HG03432 (cell line): ENCODE results near the gene RNF13.
"Not testable (repeated sequence)": the region's sequence is repeated elsewhere in the genome, so short reads cannot be mapped to it uniquely, and the experiment has no call there.

Source experiments
- ATAC-seq: cut with Tn5 transposase; IDR thresholded peaks from one replicate; pipeline ENCODE4 v1.9.1; 2021; ENCODE audit warnings: mild to moderate bottlenecking, moderate library complexity; ENCODE audit not compliant: unreplicated experiment

The RNF13 gene

DNA sequence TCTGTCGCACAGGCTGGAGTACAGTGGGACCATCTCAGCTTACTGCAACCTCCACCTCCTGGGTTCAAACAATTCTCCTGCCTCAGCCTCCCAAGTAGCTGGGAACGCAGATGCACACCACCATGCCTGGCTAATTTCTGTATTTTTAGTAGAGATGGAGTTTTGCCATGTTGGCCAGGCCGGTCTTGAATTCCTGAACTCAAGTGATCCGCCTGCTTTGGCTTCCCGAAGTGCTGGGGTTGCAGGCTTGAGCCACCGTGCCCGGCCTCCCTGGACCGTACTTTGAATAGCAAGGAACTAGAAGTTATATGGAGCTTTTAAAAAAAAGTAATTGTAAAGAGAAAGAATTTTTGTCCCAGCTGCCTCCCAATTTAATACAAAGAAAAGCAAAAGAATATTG, 12.3 kb upstream of the RNF13 start:
- ATAC-seq: no peak

DNA sequence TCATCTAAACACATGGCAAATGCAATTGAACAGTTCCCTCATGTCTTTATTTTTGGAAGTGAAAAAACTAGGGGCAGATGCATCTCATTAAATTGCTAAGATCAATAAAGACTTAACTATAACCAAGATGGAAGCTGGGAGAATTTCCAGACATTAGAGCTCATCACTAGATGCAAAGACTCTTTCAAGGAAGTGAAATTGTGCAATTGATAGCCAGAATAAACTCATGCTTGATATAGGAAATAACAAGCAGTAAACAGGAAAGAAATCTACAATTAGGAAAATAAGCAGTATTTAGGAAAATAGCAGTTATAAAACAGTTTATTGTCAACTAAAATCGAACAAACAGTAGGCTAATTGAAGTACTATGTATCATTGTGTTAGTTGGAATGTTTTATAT, 11.8 kb upstream of the RNF13 start:
- no peak for ATAC-seq

DNA sequence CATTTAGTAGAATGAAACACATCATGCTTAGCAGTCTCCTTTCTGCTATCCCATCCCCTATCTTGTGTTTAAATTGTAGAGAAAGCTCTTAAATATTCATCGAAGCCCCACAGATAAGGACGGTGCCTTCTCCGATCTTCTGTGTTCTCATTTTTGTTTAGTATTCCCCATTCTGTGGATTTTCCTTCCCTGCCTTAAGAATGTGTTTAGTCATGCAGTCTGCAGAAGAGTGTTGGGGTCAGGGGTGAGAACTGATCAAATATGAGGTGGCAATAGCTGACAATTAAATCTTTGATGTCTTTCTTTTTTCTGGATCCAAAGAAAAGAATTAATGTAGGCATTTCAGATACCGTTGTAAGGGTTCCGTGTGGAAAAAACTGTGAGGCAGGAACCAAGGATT, 11.4 kb upstream of the RNF13 start:
- no peak for ATAC-seq

DNA sequence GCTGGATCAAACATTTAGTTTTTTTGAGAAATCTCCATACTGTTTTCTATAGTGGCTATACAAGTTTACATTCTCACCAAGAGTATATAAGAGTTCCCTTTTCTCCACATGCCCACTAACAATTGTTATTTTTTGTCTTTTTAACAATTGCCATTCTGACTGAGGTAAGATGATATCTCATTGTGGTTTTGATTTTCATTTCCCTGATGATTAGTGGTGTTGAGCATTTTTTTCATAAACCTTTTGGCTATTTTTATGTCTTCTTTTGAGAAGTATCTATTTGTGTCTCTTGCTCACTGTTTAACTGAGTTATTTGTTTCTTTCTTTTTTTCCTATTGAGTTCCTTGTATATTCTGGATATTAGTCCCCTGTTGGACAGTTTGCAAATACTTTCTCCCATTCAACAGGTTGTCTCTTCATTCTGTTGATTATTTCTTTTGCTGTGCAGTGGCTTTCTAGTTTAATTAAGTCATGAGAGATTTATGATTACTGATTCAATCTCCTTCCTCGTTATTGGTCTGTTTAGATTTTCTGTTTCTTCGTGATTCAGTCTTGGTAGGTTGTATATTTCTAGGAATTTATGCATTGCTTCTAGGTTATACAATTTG, 6.7 kb upstream of the RNF13 start:
- ATAC-seq: no peak

DNA sequence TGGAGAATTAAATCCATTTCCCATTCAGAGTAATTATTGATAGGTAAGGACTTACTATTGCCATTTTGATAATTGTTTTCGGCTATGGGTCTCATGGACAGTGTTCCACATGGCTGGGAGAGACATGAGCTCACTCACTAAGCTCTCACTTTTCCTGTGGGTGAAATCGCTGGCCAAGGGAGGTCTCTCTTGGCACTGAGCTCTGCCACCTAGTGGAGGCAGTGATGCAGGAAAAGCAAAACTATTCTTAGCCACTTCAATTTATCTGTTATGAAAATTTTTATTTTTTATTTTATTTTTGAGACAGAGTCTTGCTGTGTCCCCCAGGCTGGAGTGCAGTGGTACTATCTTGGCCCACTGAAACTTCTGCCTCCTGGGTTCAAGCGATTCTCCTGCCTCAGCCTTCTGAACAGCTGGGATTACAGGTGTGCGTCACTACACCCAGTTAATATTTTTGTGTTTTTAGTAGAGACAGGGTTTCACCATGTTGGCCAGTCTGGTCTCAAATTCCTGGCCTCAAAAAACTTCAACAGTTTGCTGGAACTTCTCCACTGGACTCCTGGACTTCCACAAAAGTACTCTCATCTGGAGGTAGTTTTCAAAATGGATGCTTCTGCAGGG, 4.7 kb upstream of the RNF13 start:
- ATAC-seq: no peak

DNA sequence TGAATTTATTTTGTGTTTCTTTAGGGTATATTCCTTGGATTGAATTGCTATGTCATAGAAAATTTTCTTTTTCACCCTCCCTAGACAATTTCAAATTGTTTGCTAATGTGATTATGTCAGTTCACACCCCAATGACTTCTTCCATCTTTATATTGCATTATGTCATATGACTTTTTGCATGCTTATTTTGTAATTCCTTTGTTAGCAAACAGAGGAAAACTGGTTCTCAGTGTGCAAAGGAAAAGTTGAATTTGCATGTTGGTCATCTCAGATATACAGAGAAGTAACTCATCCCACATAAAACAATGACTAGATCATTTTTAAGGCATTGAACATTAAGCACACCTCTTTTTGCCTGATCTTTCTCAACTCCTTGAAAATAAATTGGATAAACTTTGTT, 3.3 kb upstream of the RNF13 start:
- ATAC-seq: no peak

DNA sequence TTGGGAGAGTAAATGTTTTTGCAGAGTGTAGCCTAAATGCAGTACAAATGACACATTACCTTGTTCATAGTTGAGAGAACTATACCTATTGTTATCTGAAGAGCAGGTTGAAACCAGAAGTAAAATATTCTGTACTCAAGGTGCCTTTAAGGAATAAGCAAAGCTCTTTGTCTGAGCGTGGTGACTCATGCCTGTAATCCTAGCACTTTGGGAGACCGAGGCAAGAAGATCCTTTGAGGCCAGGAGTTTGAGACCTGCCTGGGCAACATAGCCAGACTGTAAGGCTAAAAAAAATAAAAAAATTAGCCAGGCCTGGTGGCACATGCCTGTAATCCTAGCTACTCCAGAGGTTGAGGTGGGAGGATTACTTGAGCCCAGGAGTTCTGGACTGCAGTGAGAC, 2.2 kb upstream of the RNF13 start:
- no peak for ATAC-seq

DNA sequence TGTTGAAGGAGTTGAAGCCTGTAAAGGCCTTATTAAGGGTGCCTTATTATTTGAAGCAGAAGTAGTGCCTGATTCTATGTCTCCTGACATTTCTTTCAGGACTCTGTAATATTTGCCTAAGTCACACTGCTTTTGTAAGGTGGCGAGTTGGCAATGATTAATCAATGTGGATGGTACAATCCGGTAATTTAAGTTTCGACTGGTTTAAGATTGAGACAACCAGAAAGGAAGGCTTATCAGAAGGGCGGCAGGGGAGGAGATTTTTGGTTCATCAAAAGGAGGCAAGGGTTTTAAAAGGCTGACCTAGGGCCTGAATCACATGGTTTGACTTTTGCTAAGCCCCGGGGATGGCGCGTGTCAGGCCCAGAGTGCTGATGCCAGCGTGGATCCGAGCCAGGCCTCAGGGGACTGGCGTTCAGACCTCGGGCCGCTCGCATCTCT, 830 bp upstream of the RNF13 start:
- no peak for ATAC-seq

DNA sequence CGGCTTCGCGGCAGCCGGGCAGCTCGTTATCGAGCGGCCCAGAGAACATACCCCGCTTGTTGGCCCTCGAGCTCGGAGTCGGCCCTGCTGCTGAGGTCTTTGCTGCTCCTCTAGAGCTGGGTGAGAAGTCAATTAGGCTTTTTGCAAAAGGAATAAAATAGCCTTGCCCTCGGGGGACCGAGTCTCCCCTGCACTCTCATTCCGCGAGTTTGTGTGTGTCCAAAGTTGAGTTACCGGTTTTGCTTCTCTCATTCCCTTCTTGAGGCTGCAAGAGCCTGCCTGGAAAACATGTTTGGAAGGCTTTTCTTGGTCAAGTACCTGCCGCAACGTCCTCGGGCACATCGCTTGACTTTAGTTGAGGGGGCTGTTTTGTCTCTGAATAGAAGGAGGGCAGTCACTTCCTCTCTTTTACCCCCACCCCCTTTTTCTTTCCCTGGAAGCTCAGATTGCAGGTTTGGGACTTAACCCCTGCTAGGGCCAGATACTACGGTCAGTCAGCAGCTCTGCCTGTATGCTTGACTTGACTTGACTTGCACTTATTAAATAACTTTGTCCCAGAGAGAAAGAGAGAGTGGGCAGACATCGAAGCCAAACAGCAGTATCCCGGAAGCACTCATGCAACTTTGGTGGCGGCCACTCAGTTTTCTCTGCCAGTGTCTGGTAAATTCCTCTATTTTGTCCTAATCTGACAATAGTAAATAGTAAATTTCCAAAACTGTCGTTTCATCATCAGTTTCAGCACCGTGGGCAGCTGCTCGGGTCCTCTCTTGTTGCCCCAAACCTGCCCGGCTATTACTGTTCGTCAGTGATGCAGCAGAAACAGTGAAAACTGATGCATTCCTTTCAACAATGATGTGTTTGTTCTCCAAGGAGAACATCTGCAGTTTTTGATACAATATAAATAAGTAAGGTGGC, 609 bp downstream of the RNF13 start:
- peak; percentile 20 for ATAC-seq

DNA sequence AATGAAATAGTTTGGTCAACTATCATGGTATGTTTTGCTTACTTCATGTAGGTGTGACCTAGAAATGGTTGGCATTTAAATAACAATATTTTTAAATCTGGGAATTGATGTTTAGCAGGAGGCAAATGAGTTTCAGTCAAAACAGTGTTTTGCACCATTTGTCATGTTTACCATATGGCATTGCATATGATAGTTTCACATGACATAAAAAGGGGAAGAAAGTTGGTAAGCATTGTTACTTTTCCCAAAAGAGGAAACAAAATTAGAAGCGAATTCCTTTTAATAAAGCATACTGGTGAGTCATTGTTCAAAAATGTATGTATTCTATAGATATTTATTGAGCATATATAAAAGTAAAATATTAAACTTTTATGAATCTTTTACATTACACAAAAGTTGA, 2.3 kb downstream of the RNF13 start:
- ATAC-seq: no peak

DNA sequence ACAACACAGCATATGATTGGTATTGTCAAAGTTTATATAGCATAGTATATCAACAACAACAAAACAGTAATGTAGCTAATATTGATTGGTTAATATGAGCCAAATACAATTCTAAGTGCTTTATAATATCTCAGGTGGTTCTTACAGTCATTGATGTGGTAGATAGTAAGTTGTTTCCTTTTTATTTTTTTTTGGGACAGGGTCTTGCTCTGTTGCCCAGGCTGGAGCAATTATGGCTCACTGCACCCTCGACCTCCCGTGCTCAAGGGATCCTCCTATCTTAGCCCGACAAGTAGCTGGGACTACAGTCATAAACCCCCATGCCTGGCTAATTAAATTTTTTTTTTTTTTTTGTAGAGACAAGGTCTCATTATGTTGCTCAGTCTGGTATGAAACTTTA, 2.7 kb downstream of the RNF13 start:
- ATAC-seq: no peak

DNA sequence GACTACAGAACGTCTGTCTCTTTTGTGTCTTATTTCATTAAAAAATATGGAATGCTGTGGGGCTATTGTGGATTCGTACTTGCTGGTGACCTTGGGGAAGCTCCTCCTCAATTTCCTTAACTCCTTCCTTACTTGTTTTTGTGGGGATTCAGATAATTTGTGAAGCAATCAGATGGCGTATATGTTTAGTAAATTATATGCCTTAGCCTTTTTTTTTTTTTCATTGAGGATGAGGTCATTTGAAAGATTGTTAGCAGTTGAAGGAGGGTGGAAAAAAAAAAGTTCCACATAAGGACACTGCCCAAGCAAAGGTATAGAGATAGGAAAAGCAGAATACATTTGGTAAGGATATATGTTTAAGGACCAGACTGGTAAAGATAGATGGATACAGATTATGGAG, 3.3 kb downstream of the RNF13 start:
- ATAC-seq: no peak

DNA sequence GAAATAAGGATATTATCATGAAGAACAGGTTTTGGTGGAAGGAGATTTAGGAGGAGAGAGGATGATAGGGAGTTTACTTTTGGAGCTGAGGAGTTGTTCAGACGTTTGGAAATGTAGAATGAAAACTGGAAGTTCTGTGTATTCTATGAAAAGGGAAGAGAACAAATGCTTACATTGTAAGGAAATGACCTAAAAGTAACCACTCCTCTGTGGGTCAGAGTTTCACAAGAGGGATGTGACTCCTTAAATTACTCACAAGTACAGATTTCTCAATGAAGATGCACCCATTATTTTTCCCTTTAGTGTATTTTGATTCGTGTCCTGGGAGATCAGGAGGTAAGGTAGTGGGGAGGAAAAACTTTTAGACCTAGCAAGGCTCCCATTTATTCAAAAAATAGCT, 4.0 kb downstream of the RNF13 start:
- ATAC-seq: no peak

DNA sequence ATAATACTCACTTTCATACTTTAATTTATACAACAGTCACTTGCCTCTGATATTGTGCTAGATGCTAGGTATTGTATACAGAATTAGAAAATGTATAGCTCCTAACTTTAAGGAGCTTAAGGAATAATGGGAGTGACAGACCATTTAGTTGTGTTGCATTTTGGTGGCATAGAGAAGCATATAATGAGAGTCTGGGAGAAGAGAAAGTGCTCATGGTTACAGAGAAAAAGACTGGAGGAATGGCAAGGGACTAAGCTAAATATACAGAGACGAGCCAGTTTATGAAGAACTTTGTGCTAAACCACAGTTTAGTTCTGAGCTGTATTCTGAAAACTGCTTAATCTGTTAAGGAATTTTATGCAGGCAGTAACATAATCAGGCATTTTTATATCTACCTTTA, 6.4 kb downstream of the RNF13 start:
- no peak for ATAC-seq

DNA sequence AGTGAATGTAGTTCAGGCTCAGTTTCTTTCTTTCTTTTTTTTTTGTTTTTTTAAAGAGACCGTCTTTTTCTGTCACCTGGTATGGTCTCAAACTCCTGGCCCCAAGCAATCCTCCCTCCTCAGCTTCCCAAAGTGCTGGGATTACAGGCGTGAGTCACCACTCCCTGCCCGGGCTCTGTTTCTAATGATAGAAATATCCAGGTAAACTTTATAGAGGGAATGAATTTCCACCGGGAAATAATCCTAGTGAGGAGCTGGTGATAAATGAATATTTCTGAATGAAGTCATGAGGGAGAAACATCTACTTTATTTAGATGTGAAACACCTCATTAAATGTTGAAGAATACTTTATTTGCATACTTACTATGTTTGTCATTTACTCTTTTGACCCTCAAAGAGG, 7.2 kb downstream of the RNF13 start:
- ATAC-seq: no peak

DNA sequence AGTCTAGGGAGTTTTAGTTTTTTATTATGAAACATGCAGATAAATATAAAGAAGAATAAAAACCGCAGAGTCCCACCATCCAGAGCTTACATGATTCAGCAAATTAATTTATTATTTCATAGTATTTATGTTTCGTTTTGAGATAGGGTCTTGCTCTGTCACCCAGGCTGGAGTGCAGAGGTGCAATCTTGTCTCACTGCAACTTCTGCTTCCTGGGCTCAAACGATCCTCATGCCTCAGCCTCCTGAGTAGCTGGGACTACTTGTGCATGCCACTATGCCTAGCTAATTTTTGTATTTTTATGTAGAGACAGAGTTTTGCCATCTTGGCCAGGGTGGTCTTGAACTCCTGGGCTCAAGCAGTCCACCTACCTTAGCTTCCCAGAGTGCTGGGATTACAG, 13.6 kb downstream of the RNF13 start:
- no peak for ATAC-seq

DNA sequence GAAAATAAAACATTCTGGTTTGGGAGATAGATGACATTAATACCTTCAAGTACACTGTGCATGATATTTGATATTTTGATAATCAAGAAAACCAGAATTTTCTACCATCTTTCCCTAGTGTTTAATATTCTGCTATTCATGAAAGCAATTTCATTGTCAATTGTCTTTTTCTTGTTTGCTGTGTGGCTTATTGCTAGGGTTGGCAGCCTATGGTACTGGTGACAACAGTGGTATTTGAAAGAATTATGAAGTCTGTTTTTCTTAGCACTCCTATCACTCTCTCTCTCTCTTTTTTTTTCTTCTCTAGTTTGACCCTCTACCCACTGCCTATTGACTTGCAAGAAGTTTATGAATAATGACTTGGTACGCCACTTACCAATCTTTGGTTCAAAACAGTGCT, 15.4 kb downstream of the RNF13 start:
- no peak for ATAC-seq

DNA sequence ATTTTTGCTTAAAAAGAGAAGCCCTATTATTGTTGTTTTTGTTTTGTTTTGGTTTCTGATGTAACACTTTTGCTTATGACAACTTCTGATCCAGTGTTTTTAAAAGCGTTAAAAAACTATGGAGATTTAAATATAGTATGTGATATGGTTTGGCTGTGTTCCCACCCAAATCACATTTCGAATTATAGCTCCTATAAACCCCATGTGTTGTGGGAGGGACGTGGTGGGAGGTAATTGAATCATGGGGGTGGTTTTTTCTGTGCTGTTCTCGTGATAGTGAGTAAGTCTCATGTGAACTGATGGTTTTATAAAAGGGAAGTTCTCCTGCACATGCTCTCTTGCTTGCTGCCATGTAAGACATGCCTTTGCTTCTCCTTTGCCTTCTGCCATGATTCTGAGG, 16.6 kb downstream of the RNF13 start:
- ATAC-seq: not testable (repeated sequence)

DNA sequence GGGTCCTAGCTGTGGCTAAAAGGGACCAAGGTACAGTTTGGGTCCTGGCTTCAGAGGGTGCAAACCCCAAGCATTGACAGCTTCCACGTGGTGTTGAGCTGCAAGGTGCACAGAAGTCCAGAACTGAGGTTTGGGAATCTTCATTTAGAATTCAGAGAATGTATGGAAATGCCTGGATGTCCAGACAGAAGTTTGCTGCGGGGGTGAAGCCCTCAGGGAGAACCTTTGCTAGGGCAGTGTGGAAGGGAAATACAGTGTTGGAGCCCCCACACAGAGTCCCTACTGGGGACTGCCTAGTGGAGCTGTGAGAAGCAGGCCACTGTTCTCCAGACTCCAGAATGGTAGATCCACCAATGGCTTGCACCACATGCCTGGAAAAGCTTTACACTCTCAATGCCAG, 17.9 kb downstream of the RNF13 start:
- no peak for ATAC-seq

DNA sequence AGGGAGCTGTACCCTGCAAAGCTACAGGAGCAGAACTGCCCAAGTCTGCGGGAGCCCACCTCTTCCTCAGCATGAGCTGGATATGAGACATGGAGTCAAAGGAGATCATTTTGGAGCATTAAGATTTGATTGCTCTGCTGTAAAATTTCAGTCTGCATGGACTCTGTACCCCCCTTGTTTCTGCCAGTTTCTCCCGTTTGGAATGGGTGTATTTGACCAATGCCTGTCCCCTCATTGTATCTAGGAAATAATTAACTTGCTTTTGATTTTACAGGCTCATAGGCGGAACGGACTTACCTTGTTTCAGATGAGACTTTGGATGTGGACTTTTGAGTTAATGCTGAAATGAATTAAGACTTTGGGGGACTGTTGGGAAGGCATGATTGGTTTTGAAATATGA, 18.3 kb downstream of the RNF13 start:
- ATAC-seq: no peak

DNA sequence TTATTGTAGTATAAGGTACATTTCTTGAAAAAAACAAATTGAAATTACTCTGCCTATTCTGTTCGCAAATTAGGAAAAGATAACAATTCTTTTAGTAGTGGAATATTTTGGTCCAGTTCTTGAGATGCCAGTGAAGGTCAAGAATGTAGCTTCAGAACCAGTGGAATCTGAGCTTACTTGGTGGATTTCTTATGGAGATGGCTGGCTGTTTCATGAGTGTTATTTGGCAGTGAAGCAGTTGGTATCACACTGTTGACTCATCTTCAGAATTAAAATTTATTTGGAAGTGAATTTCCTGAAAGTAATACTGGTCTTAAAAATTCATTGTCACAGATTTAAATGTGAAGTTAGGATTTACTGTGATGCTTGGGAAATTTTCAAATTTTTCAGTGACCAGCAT, 19.1 kb downstream of the RNF13 start:
- ATAC-seq: no peak

DNA sequence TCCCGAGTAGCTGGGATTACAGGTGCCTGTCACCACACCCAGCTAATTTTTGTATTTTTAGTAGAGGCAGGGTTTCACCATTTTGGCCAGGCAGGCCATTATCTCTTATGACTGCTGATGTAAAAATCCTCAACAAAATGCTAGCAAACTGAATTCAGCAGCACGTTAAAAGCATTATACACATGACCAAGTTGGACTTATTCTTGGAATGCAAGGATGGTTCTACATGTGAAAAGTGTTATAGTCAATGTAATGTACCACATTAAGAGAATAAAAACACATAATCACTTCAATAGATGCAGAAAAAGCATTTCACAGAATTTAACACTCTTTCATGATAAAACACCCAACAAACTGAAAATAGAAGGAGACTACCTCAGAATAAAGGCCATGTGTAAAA, 20.2 kb downstream of the RNF13 start:
- ATAC-seq: no peak
